T-helper 2 cell (primary cell): ENCODE results near the gene YBX3.
A peak's percentile ranks its signal among the peaks of the same experiment; 100 is the strongest.

Source experiments
- DNase-seq, 5 experiments: peaks; one replicate each; pipeline versions ENCODE4 v3.0.0 to v3.0.0-alpha.2; 2012 to 2022

The YBX3 gene

DNA sequence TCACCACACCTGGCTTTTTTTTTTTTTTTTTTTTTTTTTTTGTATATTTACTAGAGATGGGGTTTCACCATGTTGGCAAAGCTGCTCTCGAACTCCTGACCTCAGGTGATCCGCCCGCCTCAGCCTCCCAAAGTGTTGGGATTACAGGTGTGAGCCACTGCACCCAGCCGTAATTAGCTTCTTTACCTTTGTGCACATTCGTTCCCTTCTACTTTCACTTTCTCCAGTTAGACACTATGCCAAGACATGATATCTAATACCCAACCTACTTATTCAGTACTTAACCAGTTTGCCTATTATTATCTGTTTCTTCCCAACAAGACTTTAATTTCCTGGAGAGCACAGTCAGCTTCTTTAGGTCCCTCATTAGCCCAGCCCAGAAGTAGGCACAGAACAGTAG, 54.6 kb downstream of the YBX3 start:
- DNase-seq: peak in 1 of 5 experiments; percentile 1

DNA sequence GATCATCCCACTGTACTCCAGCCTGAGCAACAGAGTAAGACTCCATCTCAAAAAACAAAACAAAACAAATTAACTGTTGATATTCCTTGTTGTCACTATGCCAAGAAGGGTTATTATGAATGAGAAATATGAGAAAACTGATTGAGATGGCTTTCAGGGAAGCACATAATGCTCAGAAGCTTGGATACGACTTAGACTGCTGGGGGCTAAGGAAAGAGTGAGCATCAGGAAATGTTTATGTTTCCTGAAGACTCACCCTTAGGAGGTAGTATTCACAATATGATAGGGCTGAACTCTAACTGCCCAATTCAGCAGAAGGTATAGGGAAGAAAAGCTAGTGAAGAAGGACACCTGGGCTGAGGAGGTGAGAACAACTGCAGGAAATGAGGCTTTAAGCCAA, 55.5 kb downstream of the YBX3 start:
- no peak for DNase-seq

DNA sequence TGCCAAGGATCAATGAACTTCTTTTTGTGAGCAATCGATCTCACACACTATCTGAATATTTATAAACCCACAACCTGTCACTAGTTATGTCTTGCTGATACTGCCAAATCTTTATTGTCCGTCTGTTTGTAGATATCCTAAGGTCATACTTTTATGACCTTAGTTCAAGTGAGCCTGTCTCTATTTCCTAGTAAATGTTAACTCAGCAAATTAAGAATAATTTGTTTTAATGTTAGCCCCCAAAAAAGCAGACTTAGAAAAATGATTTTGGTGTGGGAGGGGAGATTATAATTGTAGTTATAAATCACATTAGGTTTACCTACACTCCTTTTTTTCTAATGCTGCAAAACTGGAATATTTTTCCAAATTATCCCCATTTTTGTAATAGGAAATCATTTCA, 58.6 kb downstream of the YBX3 start:
- DNase-seq: no peak

DNA sequence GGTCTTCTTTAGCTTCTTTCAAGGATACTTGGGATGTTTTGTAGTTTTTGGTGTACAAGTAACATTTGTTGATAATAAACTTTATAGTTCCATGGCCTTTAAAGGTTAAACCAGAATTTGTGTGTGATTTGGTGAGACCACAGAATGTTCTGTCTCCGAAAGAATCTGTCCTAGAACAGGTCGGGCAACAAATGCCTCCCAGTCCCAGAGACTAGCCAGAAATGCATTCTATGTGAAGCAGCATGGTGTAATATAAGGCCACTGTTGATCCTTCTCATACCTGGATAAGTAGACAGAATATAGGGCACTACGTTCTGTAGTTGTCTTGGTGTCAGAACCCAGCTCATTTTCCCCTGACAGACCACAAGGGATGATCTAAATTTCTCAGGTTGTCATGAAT, 59.3 kb downstream of the YBX3 start:
- no peak for DNase-seq

DNA sequence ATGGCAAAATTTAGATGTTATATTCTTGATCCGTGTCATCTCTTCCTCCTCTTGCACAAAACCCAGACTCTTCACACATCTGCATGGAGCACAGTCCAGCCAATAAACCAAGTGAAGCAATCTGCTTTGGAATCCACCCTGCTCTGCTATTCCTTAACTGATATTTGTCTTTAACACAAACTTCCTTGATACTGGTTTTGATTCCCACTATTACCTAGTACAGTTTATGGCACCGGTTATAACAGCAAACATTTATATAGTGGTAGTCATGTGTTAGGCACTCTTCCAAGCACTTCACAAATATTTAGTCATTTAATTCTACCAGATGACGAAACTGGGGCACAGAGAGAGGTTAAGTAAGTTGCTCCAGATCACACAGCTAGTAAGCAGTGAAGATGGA, 61.8 kb downstream of the YBX3 start:
- DNase-seq: no peak

DNA sequence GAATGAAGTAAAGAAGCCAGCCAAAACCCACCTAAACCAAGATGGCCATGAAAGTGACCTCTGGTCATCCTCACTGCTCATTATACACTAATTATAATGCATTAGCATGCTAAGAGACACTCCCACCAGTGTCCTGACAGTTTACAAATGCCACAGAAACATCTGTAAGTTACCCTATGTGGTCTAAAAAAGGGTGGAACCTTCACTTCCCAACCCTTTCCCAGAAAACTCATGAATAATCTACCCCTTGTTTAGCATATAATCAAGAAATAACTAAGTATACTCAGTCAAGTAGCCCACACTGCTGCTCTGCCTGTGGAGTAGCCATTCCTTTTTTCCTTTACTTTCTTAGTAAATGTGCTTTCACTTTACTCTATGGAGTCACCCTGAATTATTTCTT, 69.1 kb downstream of the YBX3 start:
- DNase-seq: no peak

DNA sequence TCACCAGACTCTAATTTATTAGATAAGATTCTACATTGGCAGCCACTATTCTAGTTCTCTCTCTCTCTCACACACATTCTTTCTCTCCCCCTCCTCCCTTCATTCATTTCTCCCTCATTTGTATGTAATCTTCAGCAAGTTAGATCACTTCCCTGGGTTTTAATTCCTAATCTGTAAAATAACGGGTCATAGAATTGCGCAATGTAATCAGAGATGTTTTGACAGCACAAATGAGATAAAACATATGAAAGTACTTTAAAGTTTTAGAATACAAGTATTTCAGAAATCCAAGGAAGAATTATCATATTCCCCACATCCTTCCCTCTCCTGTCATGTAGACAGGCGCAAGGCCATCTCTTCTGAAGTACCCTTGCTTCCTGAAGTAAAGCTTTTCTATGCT, 70.9 kb downstream of the YBX3 start:
- DNase-seq: no peak
